ENCODE results near the gene NECAB3.

NECAB3 gene

DNA sequence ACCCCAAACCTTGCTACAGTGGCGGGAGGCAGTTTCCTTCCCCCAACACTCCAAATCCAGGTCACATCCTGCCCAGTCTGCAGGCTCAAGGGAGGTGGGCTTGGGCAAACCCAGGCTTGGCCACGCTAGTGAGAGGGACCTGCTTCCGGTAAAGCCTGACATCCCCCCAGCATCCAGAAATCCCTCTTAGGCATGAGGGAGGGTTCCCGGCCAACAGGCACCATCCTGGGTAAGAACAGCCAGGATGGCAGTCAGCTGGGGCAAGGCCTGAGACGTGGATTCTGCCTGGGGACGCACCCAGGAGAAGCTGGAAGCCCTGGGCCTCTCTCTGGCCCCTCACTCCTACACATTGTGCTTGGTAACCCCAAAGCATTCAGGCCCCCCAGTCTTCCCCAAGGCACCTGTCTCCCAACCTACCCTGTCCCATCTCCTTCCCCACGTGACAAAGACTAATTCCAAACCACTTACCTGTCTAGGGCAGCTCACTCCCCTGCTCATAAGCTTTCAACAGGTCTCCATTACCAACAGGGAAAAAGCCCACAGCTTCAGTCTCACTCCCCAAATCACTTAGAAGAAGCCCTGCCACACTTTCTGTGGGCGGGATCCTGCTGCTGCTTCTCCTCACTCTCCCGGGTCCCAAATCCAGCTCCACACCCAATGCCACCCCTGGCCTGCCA is 10.0 kb downstream of the NECAB3 start:
- H3K27ac Mint-ChIP-seq, result peak overlapping the region; percentile 41 to 93
- peak overlapping the region; percentile 77 to 80 for H3K4me3 Mint-ChIP-seq
- H3K9me3 Mint-ChIP-seq, result no peaks in the 10 kb centered on the region
- H3K27me3 Mint-ChIP-seq, result no peaks in the 10 kb centered on the region
- no peak for DNase-seq
- no peak for ATAC-seq
- peaks cover 55% of the 10 kb centered on the region for H3K4me1 Mint-ChIP-seq

DNA sequence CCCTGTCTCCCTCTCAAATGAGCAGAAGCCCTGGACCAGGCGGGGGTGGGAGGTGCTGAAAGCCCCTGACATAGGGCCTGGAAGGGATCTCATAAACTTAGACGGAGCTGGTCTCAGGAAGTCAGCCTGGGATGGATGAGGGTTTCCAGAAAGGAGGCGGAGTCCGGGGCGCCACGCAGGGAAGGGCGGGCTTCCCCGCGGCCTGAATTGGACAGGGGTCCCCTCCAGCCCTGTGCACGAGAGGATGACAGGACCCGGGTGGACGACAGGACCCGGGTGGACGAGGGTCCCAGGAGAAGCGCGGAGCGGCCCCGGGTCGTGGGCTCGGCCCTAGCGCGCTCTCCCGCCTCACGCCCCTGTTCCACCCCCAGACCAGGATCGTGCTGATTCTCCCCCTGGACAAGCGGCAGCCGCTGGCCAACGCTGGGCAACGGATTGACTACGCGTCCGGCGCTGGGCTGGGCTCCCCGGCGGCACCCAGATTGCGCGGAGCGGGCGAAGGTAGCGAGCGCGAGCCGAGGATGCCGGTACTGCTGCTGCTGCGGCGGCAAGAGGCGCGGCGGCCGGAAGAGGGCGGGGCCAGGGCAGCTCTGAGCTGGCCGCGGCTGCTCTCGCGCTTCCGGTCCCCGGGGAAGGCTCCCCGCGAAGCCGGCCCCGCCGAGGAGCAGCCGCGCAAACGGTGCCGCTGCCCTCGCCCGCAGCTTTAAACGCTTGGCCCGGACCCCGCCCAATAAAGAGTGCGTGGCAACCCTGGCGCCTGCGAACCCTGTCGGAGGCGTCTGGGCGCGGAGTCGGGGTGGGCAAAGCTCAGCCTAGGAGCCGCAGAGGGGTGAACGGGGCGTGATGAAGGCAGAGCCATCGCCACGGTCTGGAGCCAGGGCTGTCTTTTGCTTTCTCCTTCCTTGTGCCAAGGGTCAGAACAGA is 10.8 kb downstream of the NECAB3 start:
- no peaks in the 10 kb centered on the region for H3K27me3 Mint-ChIP-seq
- peak; percentile 74 for ATAC-seq
- peak overlapping the region; percentile 77 to 80 for H3K4me3 Mint-ChIP-seq
- peaks cover 50% of the 10 kb centered on the region for H3K4me1 Mint-ChIP-seq
- H3K9me3 Mint-ChIP-seq, result no peaks in the 10 kb centered on the region
- H3K27ac Mint-ChIP-seq, result peak overlapping the region; percentile 74 to 95
- peak; percentile 83 to 86 for DNase-seq

- Mint-ChIP-seq H3K27ac (peak within 1 kb of the TSS; percentile 74 to 95), H3K4me3 (peak within 1 kb of the TSS; percentile 77 to 80), H3K27me3 (no peaks in the 10 kb centered on the region), H3K4me1 (peaks cover 40% of the 10 kb centered on the region), H3K9me3 (no peaks in the 10 kb centered on the region)
- no peak for ATAC-seq
- no peak for DNase-seq
Measured at GRCh38 chr20:33662172-33662571, 12.1 kb downstream of the NECAB3 start, which contains the start of gene C20orf144. Gene C20orf144, plus strand, starts transcription at chr20:33662327. Its CDS starts 19 bp downstream, at chr20:33662346.

GRCh38 chr20:33660685-33661058 is 13.6 kb downstream of the NECAB3 start:
- no peak overlapping the region for H3K4me3 Mint-ChIP-seq
- peaks cover 29% of the 10 kb centered on the region for H3K4me1 Mint-ChIP-seq
- no peak overlapping the region for H3K27ac Mint-ChIP-seq
- H3K27me3 Mint-ChIP-seq, result no peaks in the 10 kb centered on the region
- no peaks in the 10 kb centered on the region for H3K9me3 Mint-ChIP-seq
- ATAC-seq, result no peak
- DNase-seq, result no peak

GRCh38 chr20:33660035-33660684 is 14.1 kb downstream of the NECAB3 start:
- H3K4me3 Mint-ChIP-seq, result no peak overlapping the region
- DNase-seq (no peak), ATAC-seq (no peak)
- peaks cover 25% of the 10 kb centered on the region for H3K4me1 Mint-ChIP-seq
- no peak overlapping the region for H3K27ac Mint-ChIP-seq
- no peaks in the 10 kb centered on the region for H3K9me3 Mint-ChIP-seq
- H3K27me3 Mint-ChIP-seq, result no peaks in the 10 kb centered on the region

DNA sequence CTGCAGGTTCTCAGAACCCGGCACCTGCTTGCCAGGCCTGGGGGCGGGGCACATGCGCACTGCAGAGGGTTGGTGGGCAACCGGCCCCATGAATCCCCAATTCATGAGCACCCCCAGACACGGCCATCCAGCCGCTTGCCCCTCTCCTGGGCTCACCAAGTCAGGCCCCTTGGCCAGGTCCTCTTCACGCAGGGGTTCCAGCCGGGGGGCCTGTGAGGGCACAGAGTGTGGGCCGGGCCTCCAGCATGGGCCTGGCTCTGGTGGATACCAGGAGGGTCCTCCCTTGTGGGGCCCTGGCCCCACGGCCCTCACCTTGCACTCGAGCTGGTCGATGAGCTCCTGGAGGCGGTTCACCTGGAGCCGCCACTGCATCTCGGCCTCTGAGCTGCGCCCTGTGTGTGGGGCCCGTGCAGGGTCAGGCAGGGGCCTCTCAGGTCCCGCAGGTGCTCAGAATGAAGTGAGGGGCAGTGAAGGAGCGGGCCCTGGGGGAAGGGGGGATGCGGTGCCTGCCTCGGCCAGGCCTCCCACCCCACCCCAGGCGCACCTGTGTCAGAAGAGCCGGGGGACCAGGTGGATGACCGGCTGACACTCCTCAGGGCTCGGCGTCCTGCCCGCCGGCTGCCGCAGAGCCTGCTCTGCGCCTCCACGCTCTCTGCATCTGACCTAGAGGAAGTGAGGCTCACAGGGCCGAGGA is 14.7 kb downstream of the NECAB3 start:
- no peaks in the 10 kb centered on the region for H3K9me3 Mint-ChIP-seq
- H3K4me3 Mint-ChIP-seq, result no peak overlapping the region
- H3K27me3 Mint-ChIP-seq, result no peaks in the 10 kb centered on the region
- peak in 1 of 2 donors; percentile 7 for DNase-seq
- ATAC-seq, result no peak
- H3K4me1 Mint-ChIP-seq, result peaks cover 23% of the 10 kb centered on the region
- H3K27ac Mint-ChIP-seq, result peak overlapping the region; percentile 82 to 91

GRCh38 chr20:33658929-33659328 is 15.3 kb downstream of the NECAB3 start:
- DNase-seq (no peak), ATAC-seq (no peak)
- Mint-ChIP-seq H3K9me3 (no peaks in the 10 kb centered on the region), H3K27ac (peak overlapping the region; percentile 74 to 91), H3K4me3 (no peak overlapping the region), H3K4me1 (peaks cover 18% of the 10 kb centered on the region), H3K27me3 (no peaks in the 10 kb centered on the region)

DNA sequence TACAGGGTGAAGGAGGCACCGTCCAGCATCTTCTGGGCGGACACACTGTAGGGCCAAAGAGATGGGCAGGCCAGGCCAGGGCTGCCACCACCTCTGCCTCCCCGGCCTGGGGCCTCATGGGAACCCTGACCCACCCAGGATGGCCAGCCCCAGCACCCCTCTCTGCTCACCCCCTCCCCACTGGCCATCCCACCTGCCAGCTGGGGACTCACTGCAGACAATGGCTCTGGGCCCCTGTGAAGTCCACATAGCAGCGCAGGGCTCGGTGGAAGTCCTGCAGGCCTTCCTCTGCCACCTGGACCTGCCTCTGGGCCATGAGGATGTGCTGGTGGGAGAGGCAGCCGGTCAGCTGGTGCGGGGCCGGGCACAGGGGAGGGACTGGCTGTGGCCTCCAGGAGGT is 15.7 kb downstream of the NECAB3 start:
- Mint-ChIP-seq H3K27ac (no peak overlapping the region), H3K27me3 (no peaks in the 10 kb centered on the region), H3K4me3 (no peak overlapping the region), H3K9me3 (no peaks in the 10 kb centered on the region), H3K4me1 (peaks cover 20% of the 10 kb centered on the region)
- DNase-seq, result peak in 1 of 2 donors; percentile 7
- no peak for ATAC-seq

DNA sequence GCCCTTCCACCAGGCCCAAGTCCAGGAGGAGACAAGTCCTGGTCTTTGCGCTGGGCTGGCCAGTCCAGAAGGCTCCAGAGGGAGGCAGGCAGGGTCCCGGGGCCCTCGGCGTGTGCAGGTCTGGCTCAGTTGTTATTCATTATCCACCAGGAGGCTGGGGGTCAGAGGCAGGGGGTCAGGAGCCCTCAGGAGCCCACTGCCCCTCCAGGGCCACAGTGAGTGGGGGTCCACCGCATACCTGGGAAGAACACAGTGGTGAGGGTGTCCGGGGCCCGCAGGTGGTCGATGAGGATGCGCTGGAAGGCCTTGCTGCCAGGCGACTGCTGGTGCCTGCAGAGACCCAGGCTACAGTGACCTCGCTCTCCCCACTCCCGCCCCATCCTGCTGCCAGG is 16.5 kb downstream of the NECAB3 start:
- no peaks in the 10 kb centered on the region for H3K27me3 Mint-ChIP-seq
- no peak overlapping the region for H3K4me3 Mint-ChIP-seq
- no peak for ATAC-seq
- DNase-seq, result peak in 1 of 2 donors; percentile 7
- peaks cover 23% of the 10 kb centered on the region for H3K4me1 Mint-ChIP-seq
- no peak overlapping the region for H3K27ac Mint-ChIP-seq
- H3K9me3 Mint-ChIP-seq, result no peaks in the 10 kb centered on the region

DNA sequence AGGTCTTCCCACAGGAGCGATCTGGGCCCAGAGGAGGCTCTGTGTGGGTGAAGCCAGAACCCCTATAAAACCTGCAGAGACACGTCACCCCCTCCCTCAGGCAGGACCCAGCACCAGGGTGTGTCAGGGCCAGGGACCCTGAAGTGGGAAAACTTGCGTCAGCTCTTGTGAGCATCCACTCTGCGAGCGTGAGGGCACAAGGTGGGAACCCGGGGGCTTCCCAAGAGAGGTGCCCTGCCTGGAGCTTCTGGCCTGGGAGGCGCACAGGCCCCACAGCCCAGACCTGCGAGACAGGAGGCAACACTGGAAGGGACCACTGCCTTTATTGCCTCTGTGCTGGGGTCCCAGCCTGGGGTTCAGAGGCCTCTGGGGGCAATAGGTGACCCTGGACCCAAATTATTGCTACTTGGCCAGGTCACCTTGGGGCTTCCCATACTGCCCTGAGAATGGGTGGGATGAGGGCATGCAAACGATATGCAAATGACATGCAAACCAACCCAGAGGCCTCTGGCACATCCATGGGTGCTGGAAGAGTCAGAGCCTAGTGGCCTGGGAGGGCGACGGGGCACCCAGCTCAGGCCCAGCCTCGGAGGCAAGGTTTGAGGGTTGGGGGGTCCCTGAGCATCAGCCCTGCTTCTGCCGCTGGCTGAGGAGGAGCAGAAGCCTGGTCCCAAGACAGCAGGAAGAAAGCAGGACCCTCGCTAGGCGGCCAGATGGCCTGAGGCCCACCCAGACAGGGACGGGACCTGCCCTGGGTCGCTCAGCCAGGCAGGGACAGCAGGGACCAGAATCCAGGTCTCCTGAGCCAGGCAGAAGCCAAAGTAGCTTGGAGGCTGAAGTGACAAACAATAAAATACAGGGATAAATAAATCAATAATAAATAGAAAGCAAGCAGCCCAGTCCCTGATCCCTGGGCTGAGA is 17.2 kb downstream of the NECAB3 start:
- Mint-ChIP-seq H3K4me1 (peaks cover 24% of the 10 kb centered on the region), H3K27me3 (no peaks in the 10 kb centered on the region), H3K9me3 (no peaks in the 10 kb centered on the region), H3K4me3 (no peak overlapping the region), H3K27ac (peak overlapping the region in 1 of 2 donors; percentile 87)
- ATAC-seq, result no peak
- peak in 1 of 2 donors; percentile 7 for DNase-seq

GRCh38 chr20:33656010-33656782 is 18.0 kb downstream of the NECAB3 start:
- DNase-seq (no peak), ATAC-seq (no peak)
- H3K4me1 Mint-ChIP-seq, result peaks cover 20% of the 10 kb centered on the region
- H3K4me3 Mint-ChIP-seq, result no peak overlapping the region
- peak overlapping the region in 1 of 2 donors; percentile 54 for H3K27ac Mint-ChIP-seq
- H3K9me3 Mint-ChIP-seq, result no peaks in the 10 kb centered on the region
- no peaks in the 10 kb centered on the region for H3K27me3 Mint-ChIP-seq

GRCh38 chr20:33655164-33655563 is 19.1 kb downstream of the NECAB3 start:
- Mint-ChIP-seq H3K27me3 (no peaks in the 10 kb centered on the region), H3K9me3 (no peaks in the 10 kb centered on the region), H3K4me3 (no peak overlapping the region), H3K4me1 (peaks cover 20% of the 10 kb centered on the region), H3K27ac (no peak overlapping the region)
- ATAC-seq, result no peak
- no peak for DNase-seq

GRCh38 chr20:33654680-33655161 is 19.5 kb downstream of the NECAB3 start:
- H3K4me1 Mint-ChIP-seq, result peaks cover 20% of the 10 kb centered on the region
- H3K4me3 Mint-ChIP-seq, result no peak overlapping the region
- H3K27me3 Mint-ChIP-seq, result no peaks in the 10 kb centered on the region
- peak overlapping the region in 1 of 2 donors; percentile 50 for H3K27ac Mint-ChIP-seq
- H3K9me3 Mint-ChIP-seq, result no peaks in the 10 kb centered on the region
- ATAC-seq (no peak), DNase-seq (no peak)

All from stimulated activated naive CD8-positive, alpha-beta T cell treated with anti-CD3 and anti-CD28 coated beads, Interleukin-15, amount 100 ng/mL, for 72 hours (primary cell).